IPS-15b (cell line): ENCODE measurements around the gene TNRC6A.

Experiments used
- H3K27me3 ChIP-seq: one replicate; pipeline ENCODE4 v1.6.1; 2013; ENCODE audit warnings: low read length; ENCODE audit not compliant: control insufficient read depth, insufficient read depth
- H3K36me3 ChIP-seq: one replicate; pipeline ENCODE4 v1.6.1; 2013; ENCODE audit warnings: low read length; ENCODE audit not compliant: control insufficient read depth, insufficient read depth
- H3K4me1 ChIP-seq: one replicate; pipeline ENCODE4 v1.6.1; 2013; ENCODE audit warnings: mild to moderate bottlenecking, low read length; ENCODE audit not compliant: control insufficient read depth, insufficient read depth
- H3K4me3 ChIP-seq: one replicate; pipeline ENCODE4 v1.5.1; 2013; ENCODE audit warnings: low read depth, low read length
- H3K9ac ChIP-seq: one replicate; pipeline ENCODE4 v1.6.1; 2013; ENCODE audit warnings: low read depth, mild to moderate bottlenecking, low read length
- H3K9me3 ChIP-seq: one replicate; pipeline ENCODE4 v1.6.1; 2013; ENCODE audit warnings: mild to moderate bottlenecking, low read length; ENCODE audit not compliant: control insufficient read depth, insufficient read depth

Gene TNRC6A

GRCh38 chr16:24873028-24873427 is 143.6 kb downstream of the TNRC6A start:
- no peaks in the 10 kb centered on the region for H3K27me3 ChIP-seq
- H3K9me3 ChIP-seq: no peaks in the 10 kb centered on the region
- no peak overlapping the region for H3K4me3 ChIP-seq
- H3K9ac ChIP-seq: no peak overlapping the region
- H3K36me3 ChIP-seq: no peaks in the 10 kb centered on the region
- no peaks in the 10 kb centered on the region for H3K4me1 ChIP-seq

- Histone ChIP-seq H3K4me3 (no peak overlapping the region), H3K9ac (no peak overlapping the region), H3K4me1 (no peaks in the 10 kb centered on the region)
Observed at GRCh38 chr16:24875466-24875865, 146.0 kb downstream of the TNRC6A start.

More at GRCh38 chr16:24875466-24875865, 146.0 kb downstream of the TNRC6A start:
- Histone ChIP-seq H3K27me3 (no peaks in the 10 kb centered on the region), H3K36me3 (no peaks in the 10 kb centered on the region), H3K9me3 (no peaks in the 10 kb centered on the region)
